GOT3 (cell line): Measurements from ENCODE around the gene PSAP.

Experiments
- DNase-seq: peaks from one replicate; lab custom pipeline; 2025; ENCODE audit warnings: mixed read lengths; lab: John Stamatoyannopoulos, UW

PSAP gene

GRCh38 chr10:71807557-71808510 lies 43.2 kb downstream of the PSAP start:
- DNase-seq = no peak

- DNase-seq = no peak
Measured at GRCh38 chr10:71806704-71807556, 44.1 kb downstream of the PSAP start.

DNA sequence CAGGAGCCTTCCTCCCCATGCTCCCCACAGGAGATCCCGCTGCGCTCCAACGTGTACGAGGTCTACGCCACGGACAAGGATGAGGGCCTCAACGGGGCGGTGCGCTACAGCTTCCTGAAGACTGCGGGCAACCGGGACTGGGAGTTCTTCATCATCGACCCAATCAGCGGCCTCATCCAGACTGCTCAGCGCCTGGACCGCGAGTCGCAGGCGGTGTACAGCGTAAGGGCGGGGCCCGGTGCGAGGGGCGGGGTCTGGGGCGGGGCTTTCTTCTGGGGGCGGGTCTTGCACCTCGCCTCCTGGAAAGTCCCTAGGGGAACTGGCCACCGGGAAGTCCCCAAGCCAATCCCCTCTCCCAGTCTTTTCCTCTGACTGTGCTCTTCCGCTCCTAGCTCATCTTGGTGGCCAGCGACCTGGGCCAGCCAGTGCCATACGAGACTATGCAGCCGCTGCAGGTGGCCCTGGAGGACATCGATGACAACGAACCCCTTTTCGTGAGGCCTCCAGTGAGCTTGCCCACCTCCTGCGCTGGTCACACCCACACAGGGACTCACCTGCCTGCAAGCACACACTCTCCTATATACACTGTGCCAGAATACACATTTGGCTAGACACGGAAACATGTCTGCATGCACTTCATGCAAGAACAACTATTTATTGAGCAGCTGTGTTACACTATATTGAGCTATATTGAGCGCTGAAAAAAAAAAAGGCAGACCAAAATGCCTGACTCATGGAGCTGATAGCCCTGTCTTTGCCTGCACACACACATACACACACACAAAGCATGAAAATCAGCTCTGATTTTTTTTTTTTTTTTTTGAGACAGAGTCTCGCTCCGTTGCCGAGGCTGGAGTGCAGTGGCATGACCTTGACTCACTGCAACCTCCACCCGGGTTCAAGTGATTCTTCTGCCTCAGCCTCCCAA lies 45.0 kb downstream of the PSAP start:
- DNase-seq = no peak

- DNase-seq = no peak
Measured at GRCh38 chr10:71804077-71804476, 47.0 kb downstream of the PSAP start.

GRCh38 chr10:71802715-71803488 lies 48.1 kb downstream of the PSAP start:
- DNase-seq = no peak

DNA sequence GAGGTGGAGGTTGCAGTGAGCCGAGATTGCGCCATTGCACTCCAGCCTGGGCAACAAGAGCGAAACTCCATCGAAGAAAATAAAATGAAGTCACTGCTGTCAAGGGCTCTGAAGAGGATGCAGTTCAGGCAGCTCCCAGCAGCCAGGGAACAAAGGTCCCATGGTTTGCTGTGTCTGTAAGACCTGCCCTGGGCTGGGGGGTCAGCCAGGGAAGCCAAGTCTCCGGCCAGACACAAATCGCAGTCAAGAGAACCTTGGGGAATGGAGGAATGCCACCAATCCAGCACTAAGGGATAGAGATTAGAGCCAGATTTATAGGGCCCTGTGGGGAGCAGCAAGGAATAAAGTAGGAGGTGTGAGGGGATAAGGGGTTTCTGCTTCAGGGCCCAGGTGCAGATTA lies 48.8 kb downstream of the PSAP start:
- DNase-seq = no peak

DNA sequence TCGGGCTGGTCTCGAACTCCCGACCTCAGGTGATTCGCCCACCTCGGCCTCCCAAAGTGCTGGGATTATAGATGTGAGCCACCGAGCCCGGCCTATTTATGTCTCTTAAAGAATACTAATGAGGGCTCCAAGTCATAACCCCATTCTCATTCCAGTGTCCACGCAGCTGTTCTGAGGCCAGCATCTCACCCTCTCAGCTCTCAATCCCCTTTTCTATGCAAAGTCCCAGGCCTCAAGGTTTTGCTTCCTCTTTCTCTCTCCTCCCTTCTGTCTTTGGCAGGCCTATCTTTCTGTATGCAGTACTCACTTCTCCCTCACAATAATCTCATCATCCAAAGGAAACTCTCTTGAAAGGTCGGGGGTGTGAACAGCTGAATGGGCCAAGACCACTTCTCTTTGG lies 49.7 kb downstream of the PSAP start:
- no peak for DNase-seq

DNA sequence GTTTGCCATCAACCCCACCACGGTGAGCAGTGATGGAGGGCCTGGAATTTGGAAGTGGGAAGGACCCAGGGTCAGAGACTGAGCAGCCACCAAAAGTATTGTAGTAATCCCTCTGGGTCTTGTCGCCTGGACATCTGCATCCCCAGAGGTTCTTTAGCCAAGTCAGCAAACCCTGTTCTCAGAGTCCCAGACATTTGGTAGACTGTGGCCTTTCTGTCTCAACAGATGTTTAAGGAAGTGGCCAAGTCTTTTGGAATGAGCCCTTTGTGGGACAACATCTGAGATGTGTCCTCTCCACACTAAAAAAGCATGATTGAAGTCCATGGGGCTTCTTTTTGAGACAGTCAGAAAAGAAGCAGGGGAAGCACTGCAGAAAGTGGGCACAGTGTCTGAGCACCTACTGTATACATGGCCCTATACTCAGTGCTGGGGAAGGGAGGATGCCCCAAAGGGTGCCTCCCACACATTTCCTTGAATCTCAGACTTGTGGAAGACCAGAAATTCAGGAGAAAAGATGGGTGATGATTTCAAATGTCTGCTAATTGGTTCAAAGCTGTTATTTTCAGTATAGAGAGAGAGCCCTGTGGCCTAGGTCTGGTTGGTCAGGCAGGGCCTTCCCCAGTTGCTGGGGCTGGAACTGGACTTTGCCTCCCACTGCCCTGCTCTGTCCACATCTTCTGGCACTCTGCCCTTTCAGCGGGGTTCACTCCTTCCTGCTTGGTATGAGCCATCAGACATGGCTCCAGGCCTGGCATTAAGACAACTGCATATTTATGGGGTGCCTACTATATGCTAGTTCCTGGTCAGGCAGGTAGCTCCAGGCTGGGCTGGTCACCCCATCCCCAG lies 51.2 kb downstream of the PSAP start:
- no peak for DNase-seq

DNA sequence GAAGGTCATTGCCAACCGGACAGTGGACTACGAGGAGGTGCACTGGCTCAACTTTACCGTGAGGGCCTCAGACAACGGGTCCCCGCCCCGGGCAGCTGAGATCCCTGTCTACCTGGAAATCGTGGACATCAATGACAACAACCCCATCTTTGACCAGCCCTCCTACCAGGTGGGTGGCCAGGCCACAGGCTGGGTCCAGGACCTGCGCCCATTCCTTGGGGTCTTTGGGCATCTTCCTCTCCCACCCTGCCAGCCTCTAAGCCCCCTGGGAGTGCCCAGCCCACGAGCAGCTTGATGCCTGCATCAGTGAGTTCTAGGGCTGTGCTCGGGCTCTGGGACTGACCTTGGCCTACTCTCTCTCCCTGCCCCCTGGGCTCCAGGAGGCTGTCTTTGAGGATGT lies 51.9 kb downstream of the PSAP start:
- no peak for DNase-seq

- DNase-seq = no peak
Measured at GRCh38 chr10:71798308-71798624, 52.8 kb downstream of the PSAP start.

DNA sequence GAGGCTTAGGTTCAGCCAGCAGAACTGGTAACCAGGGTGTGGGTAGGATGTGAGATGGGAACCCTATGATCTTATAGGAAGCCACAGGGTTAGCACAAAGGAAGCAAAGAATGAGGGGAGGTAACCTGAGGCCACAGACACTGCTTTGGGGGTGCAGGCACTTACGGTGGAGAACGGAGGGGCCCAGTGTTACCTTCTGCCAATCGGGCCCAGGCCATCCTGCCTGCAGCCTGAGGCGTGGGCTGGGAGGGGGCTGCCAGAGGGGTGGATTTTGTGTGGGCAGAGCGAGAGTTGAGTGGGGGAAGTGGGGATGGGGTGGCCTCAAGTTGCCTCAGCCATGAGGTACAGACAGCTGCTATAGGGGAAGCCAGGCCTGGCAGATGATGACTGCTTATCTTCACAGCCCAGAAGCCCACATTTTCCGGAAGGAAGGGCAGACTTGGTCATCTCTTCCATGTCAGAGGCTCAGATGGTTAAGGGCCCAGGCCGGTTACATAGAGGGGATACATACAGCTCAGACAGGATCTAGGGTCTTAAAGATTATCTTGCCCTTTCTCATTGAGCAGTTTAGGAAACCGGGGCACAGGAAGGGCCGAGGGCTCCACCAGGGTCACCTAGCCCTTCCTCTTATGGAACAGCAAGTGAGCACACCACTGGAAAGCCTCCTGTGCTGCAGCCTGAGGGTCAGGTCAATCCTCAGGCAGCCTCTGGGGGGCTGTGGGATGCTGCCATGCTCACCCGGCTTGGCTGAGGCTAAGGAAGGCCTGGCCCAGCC lies 53.3 kb downstream of the PSAP start:
- DNase-seq = no peak

DNA sequence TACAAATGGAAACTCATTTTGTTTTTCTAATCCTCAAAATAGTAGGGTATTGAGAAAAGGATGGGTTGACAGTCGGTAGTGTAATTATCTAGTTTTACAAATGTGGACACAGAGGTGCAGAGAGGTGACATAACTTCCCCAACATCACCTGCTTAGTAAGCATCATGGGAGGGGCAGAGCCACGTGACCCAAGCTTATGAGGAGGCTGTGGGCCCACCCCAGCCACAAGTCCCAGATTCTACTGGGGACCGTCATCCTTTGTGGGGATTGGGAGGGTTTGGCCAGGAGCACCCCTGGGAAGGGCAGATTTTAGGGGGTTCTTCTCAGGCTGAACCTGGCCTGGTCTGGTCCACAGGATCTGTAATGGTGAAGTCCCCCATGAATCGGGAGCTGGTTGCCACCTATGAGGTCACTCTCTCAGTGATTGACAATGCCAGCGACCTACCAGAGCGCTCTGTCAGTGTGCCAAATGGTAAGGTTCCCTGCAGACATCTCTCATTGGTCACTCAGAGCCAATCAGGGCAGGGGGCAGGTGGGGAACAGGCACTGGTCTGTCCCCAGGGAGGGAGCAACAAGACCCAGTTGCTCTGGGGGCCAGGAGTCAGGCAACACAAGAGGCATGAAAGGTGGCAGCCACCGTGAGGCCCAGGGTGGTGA lies 54.2 kb downstream of the PSAP start:
- DNase-seq = no peak

DNA sequence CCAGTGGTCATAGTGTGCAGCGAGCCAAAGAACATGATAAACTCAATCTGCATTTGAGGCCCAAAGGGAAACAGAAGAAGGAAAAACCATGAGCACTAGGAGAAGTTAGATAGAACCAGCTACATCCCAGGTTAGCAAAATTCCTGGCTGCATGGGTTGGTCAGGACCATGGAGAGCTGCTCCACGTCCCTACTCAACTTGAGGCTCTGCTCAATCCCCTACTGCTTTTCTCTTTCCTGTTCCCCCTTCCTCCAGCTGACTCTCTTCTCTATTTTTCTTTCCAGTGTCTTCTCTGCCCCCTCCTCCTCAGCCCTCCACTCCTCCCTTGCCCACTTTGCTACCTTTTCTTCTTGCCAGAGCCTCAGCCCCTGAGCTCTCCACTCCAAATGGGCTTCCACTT lies 55.8 kb downstream of the PSAP start:
- DNase-seq = no peak

GRCh38 chr10:71790749-71791440 lies 60.2 kb downstream of the PSAP start:
- DNase-seq = no peak

DNA sequence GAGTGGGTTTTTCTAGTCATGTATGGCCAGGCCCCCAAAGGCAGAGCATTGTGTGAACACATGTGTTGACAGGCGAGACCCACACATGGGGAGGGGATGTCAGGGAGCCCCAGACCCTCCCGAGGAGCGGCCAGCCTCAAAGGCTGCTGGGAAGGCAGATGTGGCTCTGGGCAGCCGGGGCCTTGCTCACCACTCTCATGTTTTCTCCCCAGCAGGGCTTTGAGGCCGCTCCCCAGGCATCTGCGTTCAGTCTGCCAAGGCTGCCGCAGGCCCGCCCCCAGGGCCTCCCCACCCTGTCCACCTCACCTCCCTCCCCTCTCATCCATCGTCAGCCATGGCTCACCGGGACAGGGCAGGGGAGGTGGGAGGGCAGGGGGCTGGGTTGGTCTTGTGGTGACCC lies 61.2 kb downstream of the PSAP start:
- DNase-seq = no peak

DNA sequence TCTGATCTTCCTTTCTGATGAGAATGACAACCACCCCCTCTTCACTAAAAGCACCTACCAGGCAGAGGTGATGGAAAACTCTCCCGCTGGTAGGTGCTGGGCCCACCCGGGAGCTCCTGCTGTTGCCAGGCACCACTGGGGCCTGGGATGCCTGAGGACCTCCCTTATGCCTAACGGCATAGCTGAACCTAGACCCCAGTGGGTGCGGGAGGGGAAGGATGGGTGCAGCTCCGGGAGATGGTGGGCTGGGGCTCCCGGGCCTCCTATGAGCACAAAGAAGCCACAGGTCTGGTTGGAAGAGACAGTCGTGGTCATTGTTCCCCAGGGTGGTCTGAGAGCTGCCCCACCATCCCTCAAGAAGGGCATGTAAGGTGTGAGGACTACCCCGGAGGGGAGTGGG lies 62.1 kb downstream of the PSAP start:
- no peak for DNase-seq

GRCh38 chr10:71784679-71785272 lies 66.3 kb downstream of the PSAP start:
- DNase-seq = no peak
